Epithelial cell of proximal tubule (primary cell): ENCODE measurements around the gene EBI3. TPM values are rescaled to one million over a fixed set of nuclear protein-coding genes. Genes with fewer than 3 reads are reported as not detected.
"Not testable (repeated sequence)": the region's sequence is repeated elsewhere in the genome, so short reads cannot be mapped to it uniquely, and the experiment has no call there.

Source experiments
- DNase-seq: peaks from one replicate; pipeline ENCODE4 v3.0.0-alpha.2; 2011; ENCODE audit warnings: low read depth
- H3K4me3 ChIP-seq: 2 replicates; pipeline ENCODE4 v1.5.1; 2011; ENCODE audit warnings: low read depth, mild to moderate bottlenecking, low read length
- CTCF ChIP-seq: conservative IDR thresholded peaks from 2 replicates; pipeline ENCODE4 v1.5.1; 2012; ENCODE audit warnings: low read depth, mild to moderate bottlenecking, low read length
- total RNA-seq: library from RNA; depleted of rRNA; stranded (reverse); fragments of >200 nt; gene quantifications from 2 replicates; pipeline ENCODE4 v1.2.3, GENCODE V29; 2015

The EBI3 gene
- total RNA-seq, 1 donor from 2014 or later, result 1.7 TPM

GRCh38 chr19:4266253-4267000 is 37.1 kb downstream of the EBI3 start:
- no peak overlapping the region for H3K4me3 ChIP-seq
- DNase-seq, result no peak
- no peak for TF ChIP-seq CTCF

GRCh38 chr19:4267101-4267900 is 38.0 kb downstream of the EBI3 start:
- no peak for DNase-seq
- TF ChIP-seq CTCF, result peak; percentile 77
- no peak overlapping the region for H3K4me3 ChIP-seq

- H3K4me3 ChIP-seq, result no peak overlapping the region
- DNase-seq, result no peak
- TF ChIP-seq CTCF, result no peak
These were observed 38.8 kb downstream of the EBI3 start for GRCh38 chr19:4267901-4268815.

GRCh38 chr19:4268816-4269430 is 39.6 kb downstream of the EBI3 start:
- no peak overlapping the region for H3K4me3 ChIP-seq
- no peak for DNase-seq
- TF ChIP-seq CTCF, result peak; percentile 14

- H3K4me3 ChIP-seq, result no peak overlapping the region
- no peak for DNase-seq
- TF ChIP-seq CTCF, result no peak
These were observed 43.6 kb downstream of the EBI3 start for GRCh38 chr19:4272894-4273293.

GRCh38 chr19:4274321-4274686 is 45.0 kb downstream of the EBI3 start:
- not testable (repeated sequence) for H3K4me3 ChIP-seq, DNase-seq

GRCh38 chr19:4277191-4277696 is 47.9 kb downstream of the EBI3 start:
- no peak for DNase-seq
- TF ChIP-seq CTCF, result no peak
- H3K4me3 ChIP-seq, result no peak overlapping the region
